Stimulated activated CD8-positive, alpha-beta memory T cell treated with anti-CD3 and anti-CD28 coated beads, Interleukin-15, amount 100 ng/mL, for 1 hour (primary cell): ENCODE data around the gene LAMA2.

Experiments
- DNase-seq: peaks from one replicate; pipeline ENCODE4 v3.0.0-alpha.2; 2020; ENCODE audit warnings: low read depth

The LAMA2 gene

GRCh38 chr6:128882991-128883611 is at the start of gene LAMA2:
Gene LAMA2 (plus strand): TSS chr6:128883138. CDS start chr6:128883246, 108 bp downstream.
- DNase-seq: no peak

GRCh38 chr6:128836761-128837160 is 46.2 kb upstream of the LAMA2 start:
- DNase-seq: no peak

- DNase-seq: no peak
Observed at GRCh38 chr6:128841518-128841917, 41.4 kb upstream of the LAMA2 start.

- no peak for DNase-seq
Observed at GRCh38 chr6:128844598-128844997, 38.3 kb upstream of the LAMA2 start.

- no peak for DNase-seq
Observed at GRCh38 chr6:128847431-128848210, 35.3 kb upstream of the LAMA2 start.

GRCh38 chr6:128848212-128848935 is 34.6 kb upstream of the LAMA2 start:
- no peak for DNase-seq

- DNase-seq: no peak
Observed at GRCh38 chr6:128855581-128856085, 27.3 kb upstream of the LAMA2 start.

GRCh38 chr6:128857806-128858205 is 25.1 kb upstream of the LAMA2 start:
- DNase-seq: no peak

GRCh38 chr6:128860782-128861181 is 22.2 kb upstream of the LAMA2 start:
- no peak for DNase-seq

- DNase-seq: no peak
Observed at GRCh38 chr6:128863983-128864382, 19.0 kb upstream of the LAMA2 start.

GRCh38 chr6:128870746-128871145 is 12.2 kb upstream of the LAMA2 start:
- no peak for DNase-seq

- DNase-seq: no peak
Observed at GRCh38 chr6:128874863-128875262, 8.1 kb upstream of the LAMA2 start.

GRCh38 chr6:128882560-128882959 is 378 bp upstream of the LAMA2 start:
- DNase-seq: no peak

- no peak for DNase-seq
Observed at GRCh38 chr6:128883906-128884305, 968 bp downstream of the LAMA2 start.

GRCh38 chr6:128885381-128885780 is 2.4 kb downstream of the LAMA2 start:
- DNase-seq: no peak

GRCh38 chr6:128886706-128887105 is 3.8 kb downstream of the LAMA2 start:
- DNase-seq: no peak

GRCh38 chr6:128888444-128889175 is 5.7 kb downstream of the LAMA2 start:
- DNase-seq: no peak

- no peak for DNase-seq
Observed at GRCh38 chr6:128889870-128890269, 6.9 kb downstream of the LAMA2 start.

GRCh38 chr6:128892079-128892478 is 9.1 kb downstream of the LAMA2 start:
- DNase-seq: no peak

GRCh38 chr6:128899341-128900050 is 16.6 kb downstream of the LAMA2 start:
- no peak for DNase-seq

GRCh38 chr6:128903715-128904114 is 20.8 kb downstream of the LAMA2 start:
- no peak for DNase-seq
